DMS79 treated with DMSO at 0.1 percent for 48 hours (cell line): ENCODE data around the gene CACNA1H.

Experiments used
- DNase-seq: peaks from one replicate; lab custom pipeline; 2025; lab: John Stamatoyannopoulos, UW

Gene CACNA1H

GRCh38 chr16:1152651-1153259 is at the start of gene CACNA1H:
Gene CACNA1H, plus strand, starts transcription at chr16:1153106. Its CDS starts 632 bp downstream, at chr16:1153738.
- DNase-seq, result no peak

GRCh38 chr16:1103636-1103980 is 49.3 kb upstream of the CACNA1H start:
- no peak for DNase-seq

- peak; percentile 18 for DNase-seq
Observed at GRCh38 chr16:1105888-1106620, 46.9 kb upstream of the CACNA1H start.

GRCh38 chr16:1106659-1107058 is 46.2 kb upstream of the CACNA1H start:
- DNase-seq, result no peak

GRCh38 chr16:1107141-1107540 is 45.8 kb upstream of the CACNA1H start:
- no peak for DNase-seq

GRCh38 chr16:1107731-1108130 is 45.2 kb upstream of the CACNA1H start:
- no peak for DNase-seq

- DNase-seq, result peak; percentile 14
Observed at GRCh38 chr16:1108299-1109252, 44.3 kb upstream of the CACNA1H start.

GRCh38 chr16:1109648-1110047 is 43.3 kb upstream of the CACNA1H start:
- DNase-seq, result no peak

GRCh38 chr16:1112506-1113184 is 40.3 kb upstream of the CACNA1H start:
- no peak for DNase-seq

GRCh38 chr16:1113489-1113888 is 39.4 kb upstream of the CACNA1H start:
- no peak for DNase-seq

- DNase-seq, result no peak
Observed at GRCh38 chr16:1113889-1114526, 38.9 kb upstream of the CACNA1H start.

- no peak for DNase-seq
Observed at GRCh38 chr16:1116693-1117077, 36.2 kb upstream of the CACNA1H start.

- no peak for DNase-seq
Observed at GRCh38 chr16:1117176-1117900, 35.6 kb upstream of the CACNA1H start.

- no peak for DNase-seq
Observed at GRCh38 chr16:1117926-1118325, 35.0 kb upstream of the CACNA1H start.

- no peak for DNase-seq
Observed at GRCh38 chr16:1119129-1119528, 33.8 kb upstream of the CACNA1H start.

GRCh38 chr16:1119766-1120576 is 32.9 kb upstream of the CACNA1H start:
- no peak for DNase-seq

GRCh38 chr16:1120577-1120941 is 32.3 kb upstream of the CACNA1H start:
- DNase-seq, result no peak

- no peak for DNase-seq
Observed at GRCh38 chr16:1121009-1121408, 31.9 kb upstream of the CACNA1H start.

- DNase-seq, result no peak
Observed at GRCh38 chr16:1121601-1122397, 31.1 kb upstream of the CACNA1H start.
